Measurements from ENCODE around the gene PPIL4. TPM values are rescaled to one million over a fixed set of nuclear protein-coding genes. Genes with fewer than 3 reads are reported as not detected.

PPIL4 gene
- total RNA-seq, 1 experiment from 2014 or later, result 36.9 TPM

DNA sequence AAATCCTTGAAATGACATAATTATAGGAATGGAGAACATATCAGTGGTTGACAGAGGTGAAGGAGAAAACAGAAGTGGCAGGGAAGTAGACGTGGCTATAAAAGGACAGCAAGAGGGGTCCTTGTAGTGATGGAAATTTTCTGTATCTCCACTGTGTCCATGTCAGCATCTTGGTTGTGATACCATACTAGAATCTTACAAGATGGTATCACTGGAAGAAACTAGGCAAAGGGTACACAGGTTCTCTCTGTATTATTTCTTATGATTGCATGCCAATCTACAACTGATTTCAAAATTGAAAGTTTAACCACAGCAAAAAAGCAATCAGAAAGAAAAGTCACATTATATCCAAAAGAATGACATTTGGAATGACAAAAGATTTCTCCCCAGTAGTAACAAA lies 44.6 kb downstream of the PPIL4 start:
- no peak overlapping the region for H3K9ac ChIP-seq (ENCODE audit: extremely low read depth, insufficient read length, low read length)
- no peak overlapping the region for H2AFZ ChIP-seq (ENCODE audit: low read length)
- H3K9me3 Mint-ChIP-seq, result no peaks in the 10 kb centered on the region
- H3K79me1 ChIP-seq (ENCODE audit: insufficient read depth, low read depth, low read length, poor library complexity, severe bottlenecking), result no peaks in the 10 kb centered on the region
- H3K9me3 ChIP-seq (ENCODE audit: control insufficient read depth, low read depth, low read length), result no peaks in the 10 kb centered on the region
- H3K4me2 ChIP-seq (ENCODE audit: insufficient read depth, insufficient read length, low read length), result no peak overlapping the region
- no peak overlapping the region for H3K56ac ChIP-seq (ENCODE audit: insufficient read length, low read depth, low read length)
- 0 out of 4 replicates have a peak, but pooled peaks cover 0 to 4% of the 10 kb centered on the region in 2 experiments for H3K4me1 Mint-ChIP-seq
- no peak overlapping the region for H4K5ac ChIP-seq (ENCODE audit: insufficient read length, low read depth, low read length)
- no peak overlapping the region for H2BK15ac ChIP-seq (ENCODE audit: low read depth, low read length)
- no peaks in the 10 kb centered on the region for H3K79me2 ChIP-seq (ENCODE audit: insufficient read depth, low read length)
- H3K27me3 ChIP-seq (ENCODE audit: insufficient read depth, low read length), result no peaks in the 10 kb centered on the region
- H3K18ac ChIP-seq (ENCODE audit: insufficient read length, low read depth, low read length), result no peak overlapping the region
- TF ChIP-seq, protein P1, sequence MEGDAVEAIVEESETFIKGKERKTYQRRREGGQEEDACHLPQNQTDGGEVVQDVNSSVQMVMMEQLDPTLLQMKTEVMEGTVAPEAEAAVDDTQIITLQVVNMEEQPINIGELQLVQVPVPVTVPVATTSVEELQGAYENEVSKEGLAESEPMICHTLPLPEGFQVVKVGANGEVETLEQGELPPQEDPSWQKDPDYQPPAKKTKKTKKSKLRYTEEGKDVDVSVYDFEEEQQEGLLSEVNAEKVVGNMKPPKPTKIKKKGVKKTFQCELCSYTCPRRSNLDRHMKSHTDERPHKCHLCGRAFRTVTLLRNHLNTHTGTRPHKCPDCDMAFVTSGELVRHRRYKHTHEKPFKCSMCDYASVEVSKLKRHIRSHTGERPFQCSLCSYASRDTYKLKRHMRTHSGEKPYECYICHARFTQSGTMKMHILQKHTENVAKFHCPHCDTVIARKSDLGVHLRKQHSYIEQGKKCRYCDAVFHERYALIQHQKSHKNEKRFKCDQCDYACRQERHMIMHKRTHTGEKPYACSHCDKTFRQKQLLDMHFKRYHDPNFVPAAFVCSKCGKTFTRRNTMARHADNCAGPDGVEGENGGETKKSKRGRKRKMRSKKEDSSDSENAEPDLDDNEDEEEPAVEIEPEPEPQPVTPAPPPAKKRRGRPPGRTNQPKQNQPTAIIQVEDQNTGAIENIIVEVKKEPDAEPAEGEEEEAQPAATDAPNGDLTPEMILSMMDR (conservative IDR thresholded peaks at IDR 0.05), result no peak
- no peaks in the 10 kb centered on the region for H3K23me2 ChIP-seq (ENCODE audit: insufficient read length, low read depth, low read length, poor library complexity, severe bottlenecking)
- no peak overlapping the region for H2BK20ac ChIP-seq (ENCODE audit: low read depth, low read length, poor library complexity, severe bottlenecking)
- H2BK12ac ChIP-seq (ENCODE audit: insufficient read length, low read depth, low read length), result no peak overlapping the region
- H3K36me3 Mint-ChIP-seq (ENCODE audit: insufficient read depth in 1 of 3, low read depth in 3 of 3), result peaks cover 0 to 18% (median 11%) of the 10 kb centered on the region in 3 experiments; a peak in 4 of 7 replicates
- H2BK5ac ChIP-seq (ENCODE audit: insufficient read length, low read length), result no peak overlapping the region
- H4K91ac ChIP-seq (ENCODE audit: insufficient read length, low read depth, low read length), result no peak overlapping the region
- no peak overlapping the region for H3K4me3 Mint-ChIP-seq
- H3K14ac ChIP-seq (ENCODE audit: insufficient read depth, low read length), result no peak overlapping the region
- no peak overlapping the region for H3K4ac ChIP-seq (ENCODE audit: low read depth, low read length)
- H3K4me1 ChIP-seq (ENCODE audit: insufficient read depth, low read length), result no peaks in the 10 kb centered on the region
- H4K20me1 ChIP-seq (ENCODE audit: control insufficient read depth, insufficient read depth, insufficient read length), result no peaks in the 10 kb centered on the region
- DNase-seq, result no peak
- no peak overlapping the region for H4K8ac ChIP-seq (replicated peaks; ENCODE audit: insufficient read length, low read depth, low read length)
- no CpG with 5 or more reads among the region's 1 CpG for WGBS (ENCODE audit: extremely low coverage, insufficient read length, low lambda C conversion rate)
- H3K27ac Mint-ChIP-seq, result no peak overlapping the region
- no peak overlapping the region for H3T11ph ChIP-seq (ENCODE audit: low read length)
- no peak overlapping the region for H2BK120ac ChIP-seq (ENCODE audit: low read depth, low read length, poor library complexity, severe bottlenecking)
- H2AK5ac ChIP-seq (ENCODE audit: insufficient read length, low read length), result no peak overlapping the region
- no peaks in the 10 kb centered on the region for H3K27me3 Mint-ChIP-seq (ENCODE audit: low read depth)
- H3K27ac ChIP-seq (ENCODE audit: insufficient read length, low read depth, low read length), result no peak overlapping the region
- no peak overlapping the region for H3K23ac ChIP-seq (ENCODE audit: insufficient read length, low read depth, low read length)

Data from H9 (cell line).